ENCODE results near the gene CBLN4. TPM values are rescaled to one million over a fixed set of nuclear protein-coding genes. Genes with fewer than 3 reads are reported as not detected.

The CBLN4 gene
- total RNA-seq, 1 experiment from 2014 or later: not detected

DNA sequence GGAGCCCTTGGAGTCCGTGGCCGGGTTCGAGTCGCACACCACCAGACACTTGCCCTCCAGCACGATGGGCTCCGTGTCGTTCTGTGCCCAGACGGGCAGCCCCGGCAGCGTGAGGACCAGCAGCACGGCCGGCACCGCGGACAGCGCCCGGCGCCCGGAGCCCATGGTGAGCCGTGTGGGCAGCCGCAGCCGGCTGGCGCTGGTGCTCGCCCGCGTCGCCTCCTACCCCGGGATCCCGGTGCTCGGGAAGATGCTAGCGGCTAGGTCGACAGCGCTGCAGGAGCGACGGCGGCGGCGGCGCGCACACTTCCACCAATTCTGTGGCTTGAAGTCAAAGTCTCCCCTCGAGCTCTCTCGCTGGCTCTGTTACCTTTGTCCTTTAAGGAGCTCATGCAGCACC lies 1.3 kb downstream of the CBLN4 start:
- no TSS peak for BruUV-seq (replicated peaks)
- Mint-ChIP-seq H3K4me1 (ENCODE audit: low read depth, unreplicated experiment) (no peaks in the 10 kb centered on the region), H3K36me3 (ENCODE audit: insufficient read depth, unreplicated experiment) (no peaks in the 10 kb centered on the region), H3K27ac (ENCODE audit: unreplicated experiment) (no peak overlapping the region), H3K4me3 (ENCODE audit: unreplicated experiment) (no peak overlapping the region), H3K27me3 (ENCODE audit: insufficient read depth, unreplicated experiment) (peaks cover 2% of the 10 kb centered on the region), H3K9me3 (ENCODE audit: unreplicated experiment) (peaks cover 23% of the 10 kb centered on the region)
- H3K27me3 ChIP-seq (replicated peaks; ENCODE audit: control insufficient read depth, insufficient read depth, low read length): no peaks in the 10 kb centered on the region
- no peaks in the 10 kb centered on the region for H3K36me3 ChIP-seq (ENCODE audit: control insufficient read depth, insufficient read depth, low read length)
- H3K9me3 ChIP-seq: peaks cover 20% of the 10 kb centered on the region; the same call in 1 of the 2 replicates
- H3K4me3 ChIP-seq (ENCODE audit: low read depth, low read length): no peak overlapping the region
- no peak for DNase-seq
- H3K4me1 ChIP-seq: no peaks in the 10 kb centered on the region
- intact Hi-C loops (cut with micrococcal nuclease; ENCODE audit: unreplicated experiment): no loop called here
- POLR2A ChIA-PET: no interaction called here
- CTCF ChIA-PET: no interaction called here
- TF ChIP-seq CTCF (IDR thresholded peaks at IDR 0.05; ENCODE audit: insufficient read depth in 1 of 2, low read depth in 1 of 2, low read length in 1 of 2, severe bottlenecking in 1 of 2, unreplicated experiment in 1 of 2): no peak

GRCh38 chr20:56002908-56003800 lies 2.2 kb downstream of the CBLN4 start:
- peaks cover 20% of the 10 kb centered on the region; the same call in 1 of the 2 replicates for H3K9me3 ChIP-seq
- ChIA-PET CTCF (no interaction called here), POLR2A (no interaction called here)
- Mint-ChIP-seq H3K36me3 (ENCODE audit: insufficient read depth, unreplicated experiment) (no peaks in the 10 kb centered on the region), H3K4me3 (ENCODE audit: unreplicated experiment) (no peak overlapping the region), H3K27ac (ENCODE audit: unreplicated experiment) (no peak overlapping the region), H3K9me3 (ENCODE audit: unreplicated experiment) (peaks cover 14% of the 10 kb centered on the region), H3K4me1 (ENCODE audit: low read depth, unreplicated experiment) (no peaks in the 10 kb centered on the region), H3K27me3 (ENCODE audit: insufficient read depth, unreplicated experiment) (peaks cover 2% of the 10 kb centered on the region)
- H3K4me1 ChIP-seq: no peaks in the 10 kb centered on the region
- no peaks in the 10 kb centered on the region for H3K27me3 ChIP-seq (replicated peaks; ENCODE audit: control insufficient read depth, insufficient read depth, low read length)
- DNase-seq: no peak
- no peak overlapping the region for H3K4me3 ChIP-seq (ENCODE audit: low read depth, low read length)
- H3K36me3 ChIP-seq (ENCODE audit: control insufficient read depth, insufficient read depth, low read length): no peaks in the 10 kb centered on the region
- intact Hi-C loops (cut with micrococcal nuclease; ENCODE audit: unreplicated experiment): no loop called here
- no TSS peak for BruUV-seq (replicated peaks)
- no peak for TF ChIP-seq CTCF (IDR thresholded peaks at IDR 0.05; ENCODE audit: insufficient read depth in 1 of 2, low read depth in 1 of 2, low read length in 1 of 2, severe bottlenecking in 1 of 2, unreplicated experiment in 1 of 2)

DNA sequence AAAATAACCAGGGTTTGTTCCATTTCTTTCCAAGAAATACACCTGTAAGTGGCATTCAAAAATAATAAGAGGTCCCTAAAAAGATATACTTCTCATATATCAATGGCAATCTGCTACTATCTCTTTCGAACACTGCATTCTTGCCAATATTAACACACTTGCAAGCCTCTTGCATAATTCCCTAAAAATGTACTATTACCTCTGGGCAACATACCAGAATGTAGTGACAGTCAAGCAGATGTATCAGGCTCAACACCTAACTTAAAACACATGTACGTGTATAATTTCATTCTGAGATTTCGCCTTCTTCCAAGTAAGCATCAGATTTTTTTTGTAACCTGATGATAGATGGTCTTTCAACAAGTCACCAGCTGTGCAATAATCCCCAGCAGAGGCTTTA lies 3.4 kb downstream of the CBLN4 start:
- no peak overlapping the region for H3K27ac Mint-ChIP-seq (ENCODE audit: unreplicated experiment)
- no peak for DNase-seq
- H3K4me3 ChIP-seq (ENCODE audit: low read depth, low read length): no peak overlapping the region
- peaks cover 15% of the 10 kb centered on the region; the same call in 1 of the 2 replicates for H3K9me3 ChIP-seq
- no peaks in the 10 kb centered on the region for H3K4me1 Mint-ChIP-seq (ENCODE audit: low read depth, unreplicated experiment)
- H3K4me1 ChIP-seq: no peaks in the 10 kb centered on the region
- intact Hi-C loops (cut with micrococcal nuclease; ENCODE audit: unreplicated experiment): no loop called here
- no peaks in the 10 kb centered on the region for H3K27me3 ChIP-seq (replicated peaks; ENCODE audit: control insufficient read depth, insufficient read depth, low read length)
- BruUV-seq (replicated peaks): no TSS peak
- ChIA-PET POLR2A (no interaction called here), CTCF (no interaction called here)
- no peaks in the 10 kb centered on the region for H3K36me3 ChIP-seq (ENCODE audit: control insufficient read depth, insufficient read depth, low read length)
- H3K4me3 Mint-ChIP-seq (ENCODE audit: unreplicated experiment): no peak overlapping the region
- TF ChIP-seq CTCF (IDR thresholded peaks at IDR 0.05; ENCODE audit: insufficient read depth in 1 of 2, low read depth in 1 of 2, low read length in 1 of 2, severe bottlenecking in 1 of 2, unreplicated experiment in 1 of 2): no peak
- peaks cover under 1% of the 10 kb centered on the region for H3K27me3 Mint-ChIP-seq (ENCODE audit: insufficient read depth, unreplicated experiment)
- peaks cover 4% of the 10 kb centered on the region for H3K9me3 Mint-ChIP-seq (ENCODE audit: unreplicated experiment)
- no peaks in the 10 kb centered on the region for H3K36me3 Mint-ChIP-seq (ENCODE audit: insufficient read depth, unreplicated experiment)

All from Caco-2 (cell line).